Liver (tissue), 9 donors: ENCODE measurements around the gene PPP6R3. TPM values are rescaled to one million over a fixed set of nuclear protein-coding genes. Genes with fewer than 3 reads are reported as not detected.

Experiments
- DNase-seq: peaks from one replicate; pipeline ENCODE4 v3.0.0-alpha.2; 2017; ENCODE audit warnings: low spot score
- H3K27ac ChIP-seq, 2 donors: one replicate each; pipeline ENCODE4 v1.7.0; 2013; ENCODE audit warnings: inconsistent platforms in 2 of 2, low read length in 2 of 2, control low read depth in 1 of 2, low read depth in 1 of 2, mild to moderate bottlenecking in 1 of 2
- H3K27me3 ChIP-seq, 4 donors: one replicate each; pipeline versions ENCODE4 v1.6.1 to v1.7.0; 2013; ENCODE audit warnings: low read length in 3 of 4, inconsistent platforms in 1 of 4, mild to moderate bottlenecking in 1 of 4, moderate library complexity in 1 of 4; ENCODE audit not compliant: control insufficient read depth in 4 of 4, insufficient read depth in 4 of 4
- H3K36me3 ChIP-seq, 4 donors: one replicate each; pipeline versions ENCODE4 v1.6.1 to v1.7.0; 2013; ENCODE audit warnings: low read length in 3 of 4, mild to moderate bottlenecking in 3 of 4, low read depth in 1 of 4, moderate library complexity in 1 of 4; ENCODE audit not compliant: control insufficient read depth in 4 of 4, insufficient read depth in 3 of 4
- H3K4me1 ChIP-seq, 4 donors: one replicate each; pipeline versions ENCODE4 v1.6.1 to v1.7.0; 2013; ENCODE audit warnings: low read length in 3 of 4, mild to moderate bottlenecking in 3 of 4, moderate library complexity in 1 of 4; ENCODE audit not compliant: control insufficient read depth in 4 of 4, insufficient read depth in 4 of 4
- H3K4me3 ChIP-seq, 3 donors: one replicate each; pipeline versions ENCODE4 v1.6.1 to v1.7.0; 2013; ENCODE audit warnings: low read length in 3 of 3, control low read depth in 1 of 3, low read depth in 1 of 3, mild to moderate bottlenecking in 1 of 3
- H3K9ac ChIP-seq, 2 donors: one replicate each; pipeline ENCODE4 v1.7.0; 2013; ENCODE audit warnings: low read length in 2 of 2, mild to moderate bottlenecking in 2 of 2, moderate library complexity in 2 of 2, control low read depth in 1 of 2, low read depth in 1 of 2
- H3K9me3 ChIP-seq, 4 donors: one replicate each; pipeline versions ENCODE4 v1.6.1 to v1.7.0; 2013; ENCODE audit warnings: low read length in 3 of 4; ENCODE audit not compliant: control insufficient read depth in 4 of 4
- ATF3 ChIP-seq: IDR thresholded peaks from 2 replicates; pipeline ENCODE4 v1.6.1; 2016; ENCODE audit warnings: antibody characterized with exemption
- CTCF ChIP-seq: fragments of 150-350 bp; IDR thresholded peaks from 2 replicates; pipeline ENCODE4 v1.5.1; 2017; ENCODE audit warnings: improper control_type of control experiment, low read depth, low read length; ENCODE audit not compliant: missing input control
- EGR1 ChIP-seq, 2 donors: IDR thresholded peaks; 2 replicates each; pipeline ENCODE4 v1.6.1; 2016 to 2018; ENCODE audit warnings: antibody characterized with exemption in 2 of 2, low read depth in 2 of 2
- FOXA1 ChIP-seq: IDR thresholded peaks from 2 replicates; pipeline ENCODE4 v1.6.1; 2016; ENCODE audit warnings: antibody characterized with exemption
- GABPA ChIP-seq, 2 donors: IDR thresholded peaks in 1 of 2; conservative IDR thresholded peaks in 1 of 2; 2 replicates each; pipeline ENCODE4 v1.6.1; 2016; ENCODE audit warnings: antibody characterized with exemption in 2 of 2, mild to moderate bottlenecking in 1 of 2, moderate library complexity in 1 of 2
- HNF4A ChIP-seq, 2 donors: conservative IDR thresholded peaks; 2 replicates each; pipeline ENCODE4 v1.6.1; 2016; ENCODE audit warnings: antibody characterized with exemption in 2 of 2, mild to moderate bottlenecking in 2 of 2
- HNF4G ChIP-seq: IDR thresholded peaks from 2 replicates; pipeline ENCODE4 v1.6.1; 2016; ENCODE audit warnings: antibody characterized with exemption
- JUND ChIP-seq, 2 donors: IDR thresholded peaks; 2 replicates each; pipeline ENCODE4 v1.6.1; 2016; ENCODE audit warnings: antibody characterized with exemption in 2 of 2
- MAX ChIP-seq: IDR thresholded peaks from 2 replicates; pipeline ENCODE4 v1.6.1; 2016; ENCODE audit warnings: antibody characterized with exemption
- NR2F2 ChIP-seq: IDR thresholded peaks from 2 replicates; pipeline ENCODE4 v1.6.1; 2016; ENCODE audit warnings: antibody characterized with exemption
- RAD21 ChIP-seq, 2 donors: IDR thresholded peaks; 2 replicates each; pipeline ENCODE4 v1.6.1; 2016; ENCODE audit warnings: antibody characterized with exemption in 2 of 2, mild to moderate bottlenecking in 2 of 2
- REST ChIP-seq: IDR thresholded peaks from 2 replicates; pipeline ENCODE4 v1.6.1; 2016; ENCODE audit warnings: antibody characterized with exemption, mild to moderate bottlenecking
- RXRA ChIP-seq, 2 donors: IDR thresholded peaks; 2 replicates each; pipeline ENCODE4 v1.6.1; 2017 to 2018; ENCODE audit warnings: antibody characterized with exemption in 2 of 2, mild to moderate bottlenecking in 1 of 2
- SP1 ChIP-seq: IDR thresholded peaks from 2 replicates; pipeline ENCODE4 v1.6.1; 2018; ENCODE audit warnings: antibody characterized with exemption, mild to moderate bottlenecking
- TAF1 ChIP-seq: conservative IDR thresholded peaks from 2 replicates; pipeline ENCODE4 v1.6.1; 2016; ENCODE audit warnings: antibody characterized with exemption, mild to moderate bottlenecking
- YY1 ChIP-seq: IDR thresholded peaks from 2 replicates; pipeline ENCODE4 v1.6.1; 2016; ENCODE audit warnings: antibody characterized with exemption, mild to moderate bottlenecking
- ZBTB33 ChIP-seq: IDR thresholded peaks from 2 replicates; pipeline ENCODE4 v1.6.1; 2016; ENCODE audit warnings: antibody characterized with exemption
- WGBS: extraction: QIAGEN DNeasy Blood & Tissue Kit; methylation state at CpG from one replicate; pipeline ENCODE4 v1.1.7; 2013; 5-methylcytosine and 5-hydroxymethylcytosine counted together
- polyA plus RNA-seq, 2 donors: library from polyadenylated mRNA; stranded (reverse) in 1 of 2; unstranded in 1 of 2; fragments of 200-250 nt in 1 of 2; fragments of >200 nt in 1 of 2; fragmentation: Nextera tagmentation in 1 of 2; extraction: Ambion mirVana in 1 of 2; gene quantifications; one replicate each; pipeline versions ENCODE4 v1.2.1 to v1.2.3, GENCODE V29; 2013 to 2015
- total RNA-seq, 2 donors: library from RNA; depleted of rRNA; stranded (reverse); fragments of >200 nt; gene quantifications; one replicate each; pipeline ENCODE4 v1.2.3, GENCODE V29; 2014
- donor health status: healthy.
- donor health status: healthy.
- donor health status: healthy.
- donor health status: healthy.
- donor health status: healthy.

The PPP6R3 gene
- total and polyA plus RNA-seq, 4 donors = 12.3 to 101 (median 58.1) TPM

GRCh38 chr11:68541116-68541515 is 80.6 kb downstream of the PPP6R3 start:
- DNase-seq = no peak
- Histone ChIP-seq H3K9ac (no peak overlapping the region), H3K9me3 (no peaks in the 10 kb centered on the region), H3K27ac (no peak overlapping the region), H3K27me3 (no peaks in the 10 kb centered on the region), H3K4me1 (no peaks in the 10 kb centered on the region), H3K4me3 (no peak overlapping the region), H3K36me3 (peaks cover 0 to 54% (median 22%) of the 10 kb centered on the region in 4 donors)
- WGBS = 96% methylated on average over 2 of the region's 2 CpGs
- TF ChIP-seq ATF3 (no peak), CTCF (no peak), HNF4G (no peak), REST (no peak), EGR1 (IDR thresholded peaks at IDR 0.05; ENCODE audit: low read depth in 2 of 2) (no peak), MAX (no peak), FOXA1 (no peak)

GRCh38 chr11:68541991-68542390 is 81.4 kb downstream of the PPP6R3 start:
- Histone ChIP-seq H3K9me3 (no peaks in the 10 kb centered on the region), H3K4me3 (no peak overlapping the region), H3K27me3 (no peaks in the 10 kb centered on the region), H3K27ac (no peak overlapping the region), H3K4me1 (no peaks in the 10 kb centered on the region), H3K9ac (no peak overlapping the region), H3K36me3 (peaks cover 0 to 58% (median 23%) of the 10 kb centered on the region in 4 donors)
- WGBS = 79% methylated on average over 8 of the region's 8 CpGs
- no peak for DNase-seq
- TF ChIP-seq NR2F2 (no peak), YY1 (no peak), HNF4A (conservative IDR thresholded peaks at IDR 0.05) (no peak), RAD21 (IDR thresholded peaks at IDR 0.05) (no peak), JUND (IDR thresholded peaks at IDR 0.05) (no peak), REST (no peak), GABPA (IDR thresholded peaks at IDR 0.05 in 1 of 2, conservative IDR thresholded peaks at IDR 0.05 in 1 of 2) (no peak), CTCF (no peak), EGR1 (IDR thresholded peaks at IDR 0.05; ENCODE audit: low read depth in 2 of 2) (no peak), SP1 (no peak), ATF3 (no peak), MAX (no peak), FOXA1 (no peak), TAF1 (no peak), ZBTB33 (no peak), HNF4G (no peak), RXRA (IDR thresholded peaks at IDR 0.05) (no peak)
